NCI-H146 treated with DMSO at 0.1 percent for 48 hours (cell line): ENCODE measurements around the gene CCDC88C.
A peak's percentile ranks its signal among the peaks of the same experiment; 100 is the strongest.

Experiments used
- DNase-seq: peaks from one replicate; lab custom pipeline; 2025; ENCODE audit not compliant: unreplicated experiment; lab: John Stamatoyannopoulos, UW

The CCDC88C gene

DNA sequence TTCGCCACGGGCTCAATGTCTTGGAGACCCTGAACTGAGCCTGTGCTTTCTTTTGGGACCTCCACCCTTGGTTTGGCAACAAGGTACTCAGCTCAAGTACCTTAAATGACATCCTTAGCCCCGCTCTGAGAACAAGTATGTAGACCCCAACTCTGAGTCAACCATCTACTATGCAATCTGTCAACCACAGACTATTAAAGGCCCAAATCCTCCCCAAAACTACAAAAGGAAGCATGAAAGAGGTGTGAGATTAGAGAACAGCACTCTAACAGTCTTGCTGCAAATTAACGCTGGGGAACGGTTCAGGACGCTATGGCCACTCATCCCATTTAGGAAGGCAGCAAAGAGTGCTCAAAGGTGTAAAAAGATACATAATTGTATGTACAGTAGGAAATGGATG lies 52.1 kb downstream of the CCDC88C start:
- DNase-seq, result no peak

DNA sequence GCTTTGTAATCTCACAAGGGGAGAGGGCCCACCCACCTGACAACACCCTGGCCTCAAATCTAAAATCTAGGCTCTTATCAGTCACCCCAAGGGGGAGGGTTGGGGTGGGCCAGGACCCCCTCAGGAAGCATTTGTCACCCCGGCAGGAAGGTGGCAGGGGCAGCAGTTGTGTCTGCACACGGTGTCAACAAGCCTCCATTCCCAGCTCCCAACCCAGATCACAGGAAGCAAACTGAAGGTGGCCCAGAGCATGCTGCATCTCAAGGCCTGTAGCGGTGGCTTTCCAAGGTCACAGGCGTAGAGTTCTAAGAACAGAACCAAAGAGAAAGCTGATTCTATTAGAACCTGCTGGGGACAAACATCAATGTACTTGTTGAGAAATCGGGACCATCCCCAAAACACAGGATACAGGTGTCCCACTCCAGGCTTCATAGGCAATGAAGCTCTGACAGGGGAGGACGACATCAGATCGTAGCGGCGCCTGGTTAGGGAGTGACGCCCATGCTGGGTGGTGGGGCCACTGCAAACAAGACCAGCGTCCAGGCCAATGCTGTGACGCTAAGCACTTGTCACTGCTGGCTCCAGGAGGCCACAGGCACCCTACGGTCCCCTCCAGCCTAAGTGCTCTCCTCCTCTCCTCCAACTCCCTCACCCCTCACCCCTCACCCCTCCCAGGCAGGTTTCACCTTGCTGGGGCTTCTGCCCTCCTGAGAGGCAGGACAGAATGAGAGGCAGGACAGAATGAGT lies 52.9 kb downstream of the CCDC88C start:
- no peak for DNase-seq

DNA sequence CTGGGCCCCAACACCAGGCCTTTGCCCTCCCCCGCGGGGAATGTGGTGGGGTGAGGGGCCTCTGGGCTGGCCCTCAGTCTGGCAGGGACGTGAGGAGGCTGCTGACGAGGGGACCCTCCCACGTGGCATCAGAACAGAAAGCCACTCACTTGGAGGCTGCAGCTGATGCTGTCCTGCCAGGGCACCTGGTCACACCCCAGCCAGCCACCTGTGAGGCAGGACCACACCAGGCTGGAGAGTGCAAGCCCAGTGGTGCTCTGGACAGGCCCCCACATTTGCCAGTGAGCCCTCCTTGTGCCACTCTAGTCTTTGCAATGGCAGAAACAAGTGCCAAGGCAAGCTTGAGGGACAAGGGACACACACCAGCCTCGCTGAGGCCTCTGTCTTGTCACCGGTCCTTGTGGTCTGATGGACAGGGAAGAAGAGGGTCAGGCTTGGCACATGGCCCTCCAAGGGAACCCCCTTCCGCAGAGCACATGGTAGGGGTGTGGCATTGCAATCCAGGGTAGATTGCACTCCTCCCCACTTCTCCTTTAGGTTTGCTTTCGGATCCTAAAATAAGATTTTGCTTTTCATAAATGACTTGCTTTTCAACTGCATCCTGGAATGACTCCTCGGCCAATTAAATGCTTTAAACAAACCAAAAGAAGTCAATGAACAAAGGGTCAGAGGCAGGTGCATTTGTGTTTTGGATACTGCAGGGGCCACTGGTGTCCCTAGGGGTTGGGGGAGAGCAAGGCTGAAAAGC lies 53.7 kb downstream of the CCDC88C start:
- no peak for DNase-seq

DNA sequence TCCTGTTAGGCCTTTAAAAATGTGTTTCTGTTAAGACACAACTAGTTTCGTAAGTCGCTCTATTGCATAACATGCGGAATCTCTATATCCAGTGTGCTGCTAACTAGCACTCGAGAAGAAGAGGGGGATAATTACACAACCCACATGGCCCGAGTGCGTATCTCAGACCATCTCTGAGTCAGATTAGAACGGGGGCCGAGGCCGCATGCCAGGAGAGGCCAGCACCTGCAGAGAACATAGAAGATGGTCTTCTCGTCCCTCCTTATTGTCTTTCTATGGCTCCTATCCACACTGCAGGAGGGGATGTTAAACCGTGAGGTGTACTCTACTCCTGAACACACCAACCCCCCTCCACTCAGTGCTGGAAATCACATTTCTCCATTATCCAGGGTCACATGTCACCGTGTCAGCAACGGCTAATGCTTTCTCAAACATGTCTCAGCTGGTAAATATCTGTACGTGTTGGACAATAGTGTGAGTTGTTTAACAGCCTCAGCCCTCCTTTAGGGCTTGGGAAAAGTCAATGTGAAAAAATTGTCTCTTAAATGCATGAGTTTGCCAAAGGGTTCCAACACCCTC lies 56.3 kb downstream of the CCDC88C start:
- DNase-seq, result no peak

DNA sequence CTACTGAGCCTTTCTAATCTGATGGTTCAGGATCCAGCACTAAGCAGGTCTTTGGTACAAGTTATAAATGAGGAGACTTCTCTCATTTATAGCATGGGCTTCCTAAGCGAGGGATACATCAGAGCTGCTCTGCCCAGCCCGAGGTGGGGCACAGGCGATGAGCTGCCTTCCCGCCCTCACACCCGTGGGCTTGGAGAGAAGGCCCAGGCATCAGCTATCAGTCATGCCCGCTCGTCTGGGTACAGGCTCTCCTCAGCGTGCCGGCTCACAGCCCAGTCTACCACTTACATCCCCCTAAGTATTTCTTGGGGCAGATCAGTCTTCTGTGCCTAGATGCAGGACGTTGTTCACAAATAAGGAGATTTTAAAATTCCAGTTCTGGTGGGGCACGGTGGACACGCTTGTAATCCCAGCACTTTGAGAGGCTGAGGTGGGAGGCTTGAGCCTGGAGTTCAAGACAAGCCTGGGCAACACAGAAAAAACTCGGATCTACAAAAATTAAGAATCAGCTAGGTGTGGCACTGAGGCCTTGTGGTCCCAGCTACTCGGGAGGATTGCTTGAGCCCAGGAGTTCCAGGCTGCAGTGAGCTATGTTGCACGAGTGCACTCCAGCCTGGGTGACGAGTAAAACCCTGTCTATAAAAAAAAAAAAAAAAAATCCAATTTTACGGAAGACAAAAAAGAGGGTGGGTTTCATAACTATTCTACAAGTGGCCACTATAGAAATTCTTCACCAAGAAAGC lies 57.0 kb downstream of the CCDC88C start:
- DNase-seq, result no peak

DNA sequence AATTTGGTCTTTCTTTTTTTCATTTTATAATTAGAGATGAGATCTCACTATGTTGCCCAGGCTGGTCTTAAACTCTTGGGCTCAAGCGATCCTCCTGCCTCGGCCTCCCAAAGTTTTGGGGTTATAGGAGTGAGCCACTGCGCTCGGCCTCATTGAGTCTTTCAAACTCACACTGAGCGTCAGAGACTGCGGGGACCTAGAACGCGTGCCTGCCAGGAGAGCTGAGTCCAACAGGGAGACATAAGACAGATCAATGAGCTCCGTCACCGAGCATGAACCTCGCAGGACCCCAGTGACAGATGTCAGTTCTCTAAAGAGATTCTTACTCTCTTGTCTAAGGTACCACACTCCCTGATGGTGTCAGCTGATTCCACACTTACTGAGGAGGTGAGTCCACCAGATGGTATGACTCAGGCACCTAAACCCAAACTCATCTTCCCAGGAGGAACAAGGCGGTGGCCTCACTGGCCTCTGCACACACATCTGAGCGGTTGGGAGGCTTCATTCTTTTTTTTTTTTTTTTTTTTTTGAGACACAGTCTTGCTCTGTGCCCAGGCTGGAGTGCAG lies 58.9 kb downstream of the CCDC88C start:
- DNase-seq, result no peak

DNA sequence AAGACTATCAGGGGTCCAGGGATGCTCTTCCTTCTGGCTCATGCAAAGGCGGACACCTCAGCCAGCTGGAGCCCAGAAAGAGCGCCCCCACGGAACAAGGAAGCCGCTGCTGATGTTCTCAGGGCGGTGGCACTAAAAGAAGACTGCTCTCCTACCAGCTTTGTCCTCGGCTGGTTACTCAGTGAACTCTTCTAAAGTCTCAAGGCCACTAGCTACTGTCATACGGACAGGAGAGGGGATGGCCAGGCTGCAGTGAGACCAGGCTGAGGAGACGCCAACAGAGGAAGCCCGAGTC lies 59.6 kb downstream of the CCDC88C start:
- no peak for DNase-seq

DNA sequence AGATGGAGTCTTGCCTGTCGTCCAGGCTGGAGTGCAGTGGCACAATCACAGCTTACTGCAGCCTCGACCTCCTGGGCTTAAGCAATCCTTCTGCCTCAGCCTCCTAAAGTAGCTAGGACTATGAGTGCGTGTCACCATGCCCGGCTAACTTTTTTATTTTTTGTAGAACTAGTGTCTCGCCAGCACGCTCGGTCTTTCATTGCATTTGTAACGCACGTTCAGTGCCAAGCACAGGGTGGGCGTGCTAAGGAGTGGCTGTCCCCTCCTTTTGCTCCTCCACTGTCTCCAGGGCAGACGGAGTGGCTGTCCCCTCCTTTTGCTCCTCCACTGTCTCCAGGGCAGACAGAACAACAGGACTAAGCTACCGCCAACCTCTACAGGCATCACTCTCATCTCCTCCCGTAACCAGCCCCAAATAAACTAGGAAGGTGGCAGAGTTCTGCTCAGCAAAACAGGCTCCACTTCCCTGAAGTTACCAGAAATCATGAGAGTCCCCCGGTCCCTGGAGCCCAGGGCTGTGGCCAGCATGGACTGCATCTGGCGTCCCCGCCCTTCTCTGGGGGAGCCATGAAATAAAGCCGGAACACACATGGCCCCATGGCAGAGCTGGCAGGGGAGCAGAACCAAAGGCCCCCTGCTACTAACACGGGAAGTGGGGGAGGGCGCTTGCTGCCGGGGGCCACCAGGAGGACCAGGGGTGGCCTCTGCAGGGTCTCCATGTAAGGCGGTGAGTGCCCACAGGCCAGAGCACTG lies 60.2 kb downstream of the CCDC88C start:
- no peak for DNase-seq

DNA sequence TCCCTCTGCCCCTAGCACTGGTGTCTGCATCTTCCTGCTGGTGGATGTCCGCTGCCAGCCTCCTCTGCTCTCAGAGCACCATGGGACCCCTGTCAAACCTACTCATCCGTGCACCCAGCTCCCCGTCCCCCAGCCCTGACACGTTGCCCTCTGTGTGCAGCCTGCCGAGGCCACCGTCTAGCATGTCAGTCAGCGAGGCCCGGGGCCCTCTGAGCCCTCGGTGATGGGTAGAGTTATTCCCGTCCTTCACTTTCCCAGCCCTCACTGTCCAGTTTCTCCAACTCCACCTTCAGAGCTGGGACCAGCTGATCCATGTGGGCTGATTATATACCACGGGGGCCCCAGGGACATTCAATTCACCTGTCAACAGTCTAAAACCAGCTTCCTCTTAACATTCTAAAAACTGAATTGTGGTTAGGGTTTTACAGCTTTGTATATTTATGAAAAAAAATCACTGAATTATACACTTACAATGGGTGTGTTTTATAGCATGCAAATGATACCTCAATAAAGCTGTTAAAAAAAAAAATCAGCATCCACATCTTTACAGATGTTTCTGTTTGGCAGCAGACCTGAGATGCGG lies 61.3 kb downstream of the CCDC88C start:
- DNase-seq, result no peak

DNA sequence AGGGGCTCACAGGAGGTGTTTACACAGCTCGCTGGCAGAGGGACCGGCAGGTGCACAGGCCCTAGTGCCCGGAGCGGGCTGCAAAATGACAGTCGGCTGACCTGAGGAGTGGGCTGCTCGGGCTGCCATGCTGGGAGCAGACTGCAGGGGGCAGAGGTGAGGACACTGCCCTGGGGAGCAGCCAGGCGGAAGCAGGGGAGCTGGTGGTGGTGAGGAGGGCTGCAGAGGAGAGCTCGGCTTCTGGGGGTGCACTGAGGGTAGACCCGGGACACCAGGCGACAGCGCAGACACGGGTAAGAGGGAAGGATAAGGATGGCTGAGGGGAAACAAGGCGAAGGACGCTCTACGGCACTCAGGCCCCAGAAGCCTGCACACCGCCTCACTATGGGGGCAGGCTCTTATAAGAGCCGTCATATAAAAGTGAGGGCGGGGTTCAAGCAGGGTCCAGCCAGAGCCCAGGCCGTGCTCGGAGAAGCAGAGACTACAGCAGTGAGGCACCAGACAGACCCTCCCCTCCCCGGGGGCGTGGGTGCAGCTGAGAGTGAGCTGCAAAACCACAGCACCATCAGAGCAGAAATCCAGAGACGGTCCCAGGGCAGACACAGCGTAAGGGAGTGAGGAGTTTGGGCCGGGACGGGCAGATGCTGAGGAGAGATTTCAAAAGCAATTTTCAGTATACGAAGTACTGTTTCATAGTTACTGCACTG lies 62.5 kb downstream of the CCDC88C start:
- no peak for DNase-seq

DNA sequence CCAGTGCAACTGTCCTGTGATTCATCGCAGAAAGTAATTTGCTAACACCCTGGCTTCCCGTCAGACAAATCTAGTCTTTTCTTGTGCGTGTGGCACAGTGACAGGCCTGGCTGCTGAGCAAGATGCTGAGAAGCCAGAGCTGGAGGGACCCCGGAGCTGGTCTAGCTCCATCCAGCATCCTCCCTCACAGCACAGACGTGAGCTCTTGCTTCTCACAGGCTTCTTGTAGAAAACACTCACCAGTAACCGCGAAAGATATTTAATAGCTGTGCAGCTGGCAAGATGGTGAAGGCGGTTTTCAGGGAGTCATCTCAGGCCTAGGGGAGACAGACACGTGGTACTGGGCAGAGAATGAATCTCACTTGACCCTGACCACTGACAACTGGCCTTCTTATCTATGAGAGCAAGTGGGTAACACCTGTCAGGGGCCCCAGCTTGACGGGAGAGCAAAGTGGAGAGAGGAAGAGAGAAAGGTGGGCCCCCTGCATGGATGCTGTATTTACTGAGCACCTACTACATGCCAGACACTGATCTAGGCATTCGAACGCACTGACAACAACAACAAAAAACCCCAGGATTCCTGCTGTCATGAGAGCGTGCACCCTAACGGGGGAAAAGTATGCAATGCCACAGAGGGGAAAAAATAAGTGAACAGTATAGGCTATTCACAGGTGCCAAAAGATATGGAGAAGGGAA lies 63.3 kb downstream of the CCDC88C start:
- peak; percentile 49 for DNase-seq

DNA sequence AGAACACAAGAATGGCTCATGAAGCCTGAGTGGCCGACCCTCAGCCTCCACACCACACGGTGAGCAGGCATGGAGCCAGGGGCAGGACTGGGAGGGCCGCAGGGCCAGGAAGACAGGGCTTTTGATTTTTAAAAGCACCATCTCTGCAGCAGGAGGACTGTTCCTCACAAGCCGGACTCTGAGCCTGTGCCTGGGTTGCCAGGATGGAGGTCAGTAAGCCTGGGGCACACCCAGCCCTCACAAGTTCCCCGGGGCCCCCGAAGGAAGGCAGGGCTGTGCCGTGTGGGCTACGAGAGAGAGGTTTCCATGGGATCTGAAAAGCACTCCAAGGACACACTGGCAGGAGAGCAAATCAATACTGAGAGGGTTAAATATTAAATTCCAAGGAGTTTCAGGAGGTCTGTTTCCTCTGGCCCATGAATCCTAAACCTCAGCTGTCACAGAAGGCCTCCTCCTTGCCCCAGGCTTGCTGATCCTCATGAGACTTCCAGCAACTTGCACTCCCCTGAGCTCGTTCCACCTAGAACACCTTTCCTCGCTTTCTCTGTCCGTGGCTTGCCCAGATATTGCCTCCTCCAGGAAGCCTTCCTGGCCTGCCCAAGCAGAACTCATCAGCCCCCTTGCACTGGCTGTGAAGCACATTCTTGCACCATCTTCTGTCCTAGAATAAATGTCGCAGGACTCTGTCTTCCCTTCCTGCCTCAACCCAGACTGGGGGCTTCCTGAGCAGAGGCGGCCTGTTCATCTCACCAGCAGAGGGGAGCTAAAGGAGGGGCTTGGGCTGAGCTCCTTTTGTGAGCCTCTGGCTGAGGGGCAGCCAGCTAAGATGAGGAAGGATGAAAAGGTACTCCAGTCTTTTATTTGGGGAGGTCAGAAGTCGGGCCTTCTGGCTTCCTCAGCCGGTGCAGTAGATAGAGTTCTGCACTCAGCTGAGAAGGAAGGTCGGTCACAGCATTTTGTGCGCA lies 64.6 kb downstream of the CCDC88C start:
- DNase-seq, result no peak

DNA sequence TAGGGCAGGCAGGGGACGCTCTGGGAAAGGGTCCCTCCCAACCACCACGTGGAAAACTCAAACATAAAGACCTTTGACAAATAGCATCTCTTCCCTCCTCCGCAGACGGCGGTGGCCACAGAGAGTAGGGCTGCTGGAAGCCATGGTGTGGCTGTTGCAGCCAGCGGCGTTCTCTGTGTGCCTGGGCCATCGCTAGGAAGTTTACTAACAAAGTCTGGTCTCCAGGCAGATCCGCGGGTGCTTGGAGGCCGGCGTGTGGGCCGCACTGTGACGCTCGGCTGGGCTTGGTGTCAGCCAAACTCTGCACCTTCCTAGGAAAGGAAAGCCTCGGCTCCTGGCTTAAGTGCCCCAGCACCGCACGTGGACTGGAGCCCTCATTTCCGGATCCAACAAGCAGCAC lies 65.6 kb downstream of the CCDC88C start:
- no peak for DNase-seq

DNA sequence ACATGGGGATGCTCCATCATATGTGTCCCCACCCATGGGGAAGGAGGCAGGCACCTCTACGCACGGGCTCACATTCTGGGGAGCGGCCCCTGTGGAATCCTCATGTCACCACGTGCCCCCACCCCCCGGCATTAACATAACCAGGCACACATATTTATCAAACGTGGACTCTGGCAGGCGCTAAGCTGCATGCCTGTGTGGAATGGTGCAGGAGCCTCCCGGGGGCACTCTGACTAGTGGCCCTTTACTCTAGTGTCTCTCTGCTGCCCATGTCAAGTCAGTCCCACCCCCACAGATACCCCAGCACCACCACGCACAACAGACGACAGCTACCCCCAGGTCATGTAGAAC lies 66.1 kb downstream of the CCDC88C start:
- DNase-seq, result no peak

DNA sequence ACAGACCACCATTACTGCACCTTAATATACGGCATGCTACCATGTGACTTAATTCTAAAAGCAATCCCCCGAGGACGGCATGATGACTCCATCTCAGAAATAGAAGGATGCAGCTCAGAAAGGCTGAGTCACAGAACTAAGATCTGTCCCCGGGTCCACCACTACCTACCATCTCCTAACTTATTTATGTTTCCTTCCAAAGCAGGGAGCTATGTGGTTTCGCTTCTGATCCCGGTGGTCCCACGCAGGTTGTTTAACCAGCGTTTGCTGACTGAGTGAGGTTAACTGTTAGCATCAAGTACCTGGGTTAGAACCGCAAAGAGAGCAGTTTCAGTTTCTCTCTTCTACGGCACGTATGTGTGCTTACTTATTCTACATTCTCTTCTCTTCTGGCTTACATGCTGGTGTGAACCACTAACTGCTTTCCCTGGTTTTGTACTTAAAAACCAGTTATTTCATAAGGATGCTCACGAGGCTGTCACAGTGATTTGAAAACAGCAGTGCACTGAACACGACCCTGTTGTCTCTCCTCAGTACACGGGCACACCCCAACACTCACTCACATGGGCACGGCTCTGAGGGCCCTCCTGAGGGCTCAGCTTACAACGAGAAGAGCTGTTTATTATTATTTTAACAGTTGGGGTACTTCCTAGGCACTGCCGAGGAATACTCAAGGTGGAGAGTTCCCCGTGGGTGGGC lies 66.7 kb downstream of the CCDC88C start:
- DNase-seq, result no peak

DNA sequence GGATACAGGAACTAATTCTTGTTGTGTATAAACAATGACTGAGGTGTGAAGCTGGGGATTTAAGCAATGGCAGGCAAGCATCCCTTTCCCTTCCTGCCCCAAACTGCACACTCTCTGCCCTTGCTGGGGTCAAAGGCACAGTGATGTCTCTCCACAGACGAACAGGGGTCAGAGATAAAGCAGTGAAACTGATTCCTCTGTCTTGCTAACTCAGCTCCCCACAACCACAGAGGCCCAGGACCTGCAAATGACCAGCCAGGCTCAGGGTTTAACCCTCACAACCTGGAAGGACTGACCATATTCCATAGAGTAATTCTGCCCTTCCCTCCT lies 67.2 kb downstream of the CCDC88C start:
- DNase-seq, result no peak

DNA sequence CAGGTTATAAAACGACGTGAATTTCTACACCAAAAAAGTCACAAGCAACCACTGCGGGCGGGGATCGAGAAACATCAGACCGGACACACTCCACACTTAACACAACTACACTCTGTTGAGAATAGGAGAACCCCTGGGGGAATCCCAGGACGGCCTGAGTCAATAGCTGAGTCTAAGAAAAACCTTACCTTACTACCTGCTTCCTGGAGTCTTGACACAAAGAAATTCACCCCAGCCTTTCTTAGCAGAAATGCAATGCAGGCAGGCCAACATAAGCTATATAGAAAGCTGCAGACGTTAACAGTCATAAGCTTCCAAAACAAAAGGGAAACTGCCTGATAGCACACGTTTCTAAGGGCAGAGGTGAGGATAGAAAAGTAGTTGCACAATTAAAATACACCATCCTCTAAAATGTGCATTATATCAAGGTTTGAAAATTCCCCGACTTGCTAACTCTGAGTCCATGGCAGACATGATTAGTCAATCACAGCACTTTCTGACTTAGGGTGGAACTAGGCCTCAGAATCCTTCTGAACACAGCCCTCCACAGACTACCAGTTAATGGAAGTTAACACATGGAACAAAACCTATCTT lies 68.0 kb downstream of the CCDC88C start:
- DNase-seq, result no peak
